VCaP (cell line): ENCODE data around the gene KIAA0232.

Experiments used
- H3K27ac ChIP-seq: fragments of 450-650 bp; 2 replicates; pipeline ENCODE4 v1.5.1; 2017
- CTCF ChIP-seq: fragments of 450-650 bp; conservative IDR thresholded peaks from 2 replicates; pipeline ENCODE4 v1.5.1; 2017; ENCODE audit warnings: mild to moderate bottlenecking, moderate library complexity

Gene KIAA0232

GRCh38 chr4:6896035-6896434 lies 113.5 kb downstream of the KIAA0232 start:
- no peak overlapping the region for H3K27ac ChIP-seq
- TF ChIP-seq CTCF, result no peak

- no peak overlapping the region for H3K27ac ChIP-seq
- TF ChIP-seq CTCF, result no peak
Observed at GRCh38 chr4:6898763-6899162, 116.2 kb downstream of the KIAA0232 start.

GRCh38 chr4:6900181-6900812 lies 117.8 kb downstream of the KIAA0232 start:
- no peak for TF ChIP-seq CTCF
- no peak overlapping the region for H3K27ac ChIP-seq

- no peak overlapping the region for H3K27ac ChIP-seq
- TF ChIP-seq CTCF, result no peak
Observed at GRCh38 chr4:6900956-6901355, 118.4 kb downstream of the KIAA0232 start.

GRCh38 chr4:6901669-6902317 lies 119.3 kb downstream of the KIAA0232 start:
- H3K27ac ChIP-seq, result no peak overlapping the region
- TF ChIP-seq CTCF, result no peak

- TF ChIP-seq CTCF, result no peak
- H3K27ac ChIP-seq, result no peak overlapping the region
Observed at GRCh38 chr4:6902318-6903042, 120.0 kb downstream of the KIAA0232 start.
